Fibroblast of the conjunctiva (primary cell): Measurements from ENCODE around the gene FNDC3B.

ENCODE experiments used
- DNase-seq: peaks from one replicate; pipeline ENCODE4 v3.0.0-alpha.2; 2010; ENCODE audit warnings: low read depth

Gene FNDC3B

GRCh38 chr3:172138193-172138537 lies 98.8 kb downstream of the FNDC3B start:
- no peak for DNase-seq

- DNase-seq, result no peak
Observed at GRCh38 chr3:172138792-172139507, 99.6 kb downstream of the FNDC3B start.

- no peak for DNase-seq
Observed at GRCh38 chr3:172139528-172140276, 100.3 kb downstream of the FNDC3B start.

GRCh38 chr3:172140499-172141391 lies 101.4 kb downstream of the FNDC3B start:
- DNase-seq, result peak; percentile 81

GRCh38 chr3:172142051-172142863 lies 102.9 kb downstream of the FNDC3B start:
- DNase-seq, result no peak

- DNase-seq, result no peak
Observed at GRCh38 chr3:172142864-172143451, 103.6 kb downstream of the FNDC3B start.

- no peak for DNase-seq
Observed at GRCh38 chr3:172143739-172144497, 104.5 kb downstream of the FNDC3B start.

- DNase-seq, result no peak
Observed at GRCh38 chr3:172144601-172145000, 105.2 kb downstream of the FNDC3B start.

GRCh38 chr3:172145031-172145686 lies 105.8 kb downstream of the FNDC3B start:
- DNase-seq, result no peak

GRCh38 chr3:172146349-172146748 lies 107.0 kb downstream of the FNDC3B start:
- DNase-seq, result no peak

GRCh38 chr3:172147113-172147818 lies 107.9 kb downstream of the FNDC3B start:
- DNase-seq, result no peak

GRCh38 chr3:172148241-172148640 lies 108.9 kb downstream of the FNDC3B start:
- no peak for DNase-seq

GRCh38 chr3:172148702-172149565 lies 109.6 kb downstream of the FNDC3B start:
- no peak for DNase-seq

GRCh38 chr3:172150268-172150667 lies 110.9 kb downstream of the FNDC3B start:
- DNase-seq, result no peak

- no peak for DNase-seq
Observed at GRCh38 chr3:172150913-172151650, 111.7 kb downstream of the FNDC3B start.

GRCh38 chr3:172151651-172152649 lies 112.6 kb downstream of the FNDC3B start:
- DNase-seq, result no peak
